Psoas muscle (tissue), 8 donors: ENCODE measurements around the gene SAAL1. TPM values are rescaled to one million over a fixed set of nuclear protein-coding genes. Genes with fewer than 3 reads are reported as not detected.

Experiments
- ATAC-seq, 4 donors: fragments of 200-7000 bp; cut with Tn5 transposase; one replicate each; pipeline ENCODE4 v1.9.1; 2020; ENCODE audit warnings: moderate library complexity in 3 of 4, mild to moderate bottlenecking in 2 of 4
- DNase-seq, 2 donors: peaks; one replicate each; pipeline ENCODE4 v3.0.0-alpha.2; 2020
- H3K27ac ChIP-seq: fragments of 200-600 bp; one replicate; pipeline ENCODE4 v1.8.0; 2022
- H3K27me3 ChIP-seq, 3 donors: fragments of 200-600 bp in 1 of 3; one replicate each; pipeline versions ENCODE4 v1.6.1 to v1.8.0; 2013 to 2022; ENCODE audit warnings: low read length in 2 of 3, mild to moderate bottlenecking in 2 of 3, moderate library complexity in 1 of 3; ENCODE audit not compliant: insufficient read depth in 3 of 3
- H3K36me3 ChIP-seq, 2 donors: fragments of 200-600 bp in 1 of 2; one replicate each; pipeline versions ENCODE4 v1.6.1 to v1.8.0; 2013 to 2022; ENCODE audit warnings: low read depth in 1 of 2, mild to moderate bottlenecking in 1 of 2, moderate library complexity in 1 of 2; ENCODE audit not compliant: insufficient read depth in 1 of 2
- H3K4me1 ChIP-seq: fragments of 200-600 bp; one replicate; pipeline ENCODE4 v1.8.0; 2022
- H3K4me3 ChIP-seq: fragments of 200-600 bp; one replicate; pipeline ENCODE4 v1.8.0; 2022; ENCODE audit warnings: mild to moderate bottlenecking
- H3K9me3 ChIP-seq: fragments of 200-600 bp; one replicate; pipeline ENCODE4 v1.8.0; 2022
- WGBS, 3 donors: extraction: QIAGEN DNeasy Blood & Tissue Kit; methylation state at CpG; one replicate each; pipeline versions ENCODE4 v1.1.6 to v1.1.7; 2013; 5-methylcytosine and 5-hydroxymethylcytosine counted together
- intact Hi-C, 2 donors: fragments of 100-400 bp; cut with DNase I; formaldehyde crosslinking; loops; one replicate each; pipeline versions ENCODE4 v1.11.0 to v1.14.2; 2022
- polyA plus RNA-seq, 3 donors: library from polyadenylated mRNA; stranded (reverse); fragments of 200-250 nt; gene quantifications; one replicate each; pipeline ENCODE4 v1.2.3, GENCODE V29; 2013
- total RNA-seq, 4 donors: library from RNA; stranded (reverse); fragmentation: NEBNext Ultra II Directional in 2 of 4; extraction: Animal tissue kit (Norgen Biotek cat#: 25700) in 2 of 4; gene quantifications; one replicate each; pipeline versions ENCODE4 v1.2.1 to v1.2.4, GENCODE V29; 2021 to 2023
- TF ChIP-seq, protein P1 (sequence below): fragments of 200-600 bp; IDR thresholded peaks from one replicate; pipeline ENCODE4 v1.8.0; 2022; ENCODE audit warnings: antibody characterized with exemption
- donor health status: healthy with polysubstance abuse.
- donor health status: DM: no; HTN: no; CAD: no; lungs with moderate emphysema.
- donor health status: Bipolar disorder and iron deficiency.
- donor health status: healthy.
- donor health status: DM: yes; HTN: yes; CAD: no.
- donor health status: DM: no; HTN: no; CAD: no.
- donor health status: DM: no; HTN: no; CAD: no.
- donor health status: DM: yes; HTN: yes; CAD: no.

Gene SAAL1
- total and polyA plus RNA-seq, 7 donors: 3.5 to 6.7 (median 5.3) TPM

GRCh38 chr11:18075444-18075843 lies 30.4 kb downstream of the SAAL1 start:
- ATAC-seq: no peak
- DNase-seq: no peak
- Histone ChIP-seq H3K4me1 (no peaks in the 10 kb centered on the region), H3K27ac (no peak overlapping the region), H3K9me3 (no peaks in the 10 kb centered on the region), H3K27me3 (no peaks in the 10 kb centered on the region), H3K4me3 (no peak overlapping the region), H3K36me3 (peaks cover 0 to 23% of the 10 kb centered on the region in 2 donors)
- TF ChIP-seq, protein P1, sequence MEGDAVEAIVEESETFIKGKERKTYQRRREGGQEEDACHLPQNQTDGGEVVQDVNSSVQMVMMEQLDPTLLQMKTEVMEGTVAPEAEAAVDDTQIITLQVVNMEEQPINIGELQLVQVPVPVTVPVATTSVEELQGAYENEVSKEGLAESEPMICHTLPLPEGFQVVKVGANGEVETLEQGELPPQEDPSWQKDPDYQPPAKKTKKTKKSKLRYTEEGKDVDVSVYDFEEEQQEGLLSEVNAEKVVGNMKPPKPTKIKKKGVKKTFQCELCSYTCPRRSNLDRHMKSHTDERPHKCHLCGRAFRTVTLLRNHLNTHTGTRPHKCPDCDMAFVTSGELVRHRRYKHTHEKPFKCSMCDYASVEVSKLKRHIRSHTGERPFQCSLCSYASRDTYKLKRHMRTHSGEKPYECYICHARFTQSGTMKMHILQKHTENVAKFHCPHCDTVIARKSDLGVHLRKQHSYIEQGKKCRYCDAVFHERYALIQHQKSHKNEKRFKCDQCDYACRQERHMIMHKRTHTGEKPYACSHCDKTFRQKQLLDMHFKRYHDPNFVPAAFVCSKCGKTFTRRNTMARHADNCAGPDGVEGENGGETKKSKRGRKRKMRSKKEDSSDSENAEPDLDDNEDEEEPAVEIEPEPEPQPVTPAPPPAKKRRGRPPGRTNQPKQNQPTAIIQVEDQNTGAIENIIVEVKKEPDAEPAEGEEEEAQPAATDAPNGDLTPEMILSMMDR: no peak
- 90 to 94% (median 92%) methylated on average over 3 of the region's 3 CpGs for WGBS, 3 donors
- intact Hi-C loops: no loop called here

DNA sequence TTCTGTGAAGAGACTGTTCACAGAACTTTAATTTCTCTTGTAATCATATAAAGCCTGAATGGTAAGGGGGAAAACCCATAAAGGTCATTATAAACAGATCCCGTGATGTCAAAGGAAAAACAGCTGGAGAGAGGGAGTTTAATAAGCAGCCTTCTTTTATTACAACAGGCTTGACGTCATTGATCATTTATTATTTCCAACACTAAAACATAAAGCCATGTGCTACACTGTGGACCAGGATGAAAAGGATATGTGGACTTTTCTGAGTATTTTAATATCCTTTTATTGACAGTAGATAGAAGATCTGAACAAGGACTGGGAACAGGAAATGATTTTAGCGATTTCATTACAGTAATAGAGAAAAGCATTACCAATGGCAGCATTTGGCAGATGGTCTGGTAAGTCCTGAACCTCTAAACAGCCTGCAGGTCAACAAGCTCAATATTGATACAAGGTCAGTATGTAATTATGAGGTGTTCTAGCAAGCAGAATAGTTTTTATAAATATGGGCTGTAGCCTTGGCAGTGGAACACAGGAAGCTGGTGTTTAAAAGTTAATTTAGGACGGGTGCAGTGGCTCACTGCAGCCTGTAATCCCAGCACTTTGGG lies 34.7 kb downstream of the SAAL1 start:
- ATAC-seq: no peak
- intact Hi-C loops: no loop called here
- Histone ChIP-seq H3K36me3 (no peaks in the 10 kb centered on the region), H3K27ac (no peak overlapping the region), H3K27me3 (no peaks in the 10 kb centered on the region), H3K9me3 (no peaks in the 10 kb centered on the region), H3K4me1 (no peaks in the 10 kb centered on the region), H3K4me3 (no peak overlapping the region)
- TF ChIP-seq, protein P1: no peak
- no peak for DNase-seq
- whole genome bisulfite sequencing, 3 donors: 79 to 86% (median 86%) methylated on average over 4 of the region's 4 CpGs

- TF ChIP-seq, protein P1: no peak
- H3K4me3 ChIP-seq: no peak overlapping the region
- no peaks in the 10 kb centered on the region for H3K4me1 ChIP-seq
- DNase-seq (no peak), ATAC-seq (no peak)
- no peak overlapping the region for H3K27ac ChIP-seq
- WGBS, 3 donors: 89 to 97% (median 92%) methylated on average over 2 of the region's 2 CpGs
- intact Hi-C loops: no loop called here
- H3K9me3 ChIP-seq: no peaks in the 10 kb centered on the region
- H3K36me3 ChIP-seq: no peaks in the 10 kb centered on the region
- no peaks in the 10 kb centered on the region for H3K27me3 ChIP-seq
Measured at GRCh38 chr11:18067372-18067771, 38.5 kb downstream of the SAAL1 start.

DNA sequence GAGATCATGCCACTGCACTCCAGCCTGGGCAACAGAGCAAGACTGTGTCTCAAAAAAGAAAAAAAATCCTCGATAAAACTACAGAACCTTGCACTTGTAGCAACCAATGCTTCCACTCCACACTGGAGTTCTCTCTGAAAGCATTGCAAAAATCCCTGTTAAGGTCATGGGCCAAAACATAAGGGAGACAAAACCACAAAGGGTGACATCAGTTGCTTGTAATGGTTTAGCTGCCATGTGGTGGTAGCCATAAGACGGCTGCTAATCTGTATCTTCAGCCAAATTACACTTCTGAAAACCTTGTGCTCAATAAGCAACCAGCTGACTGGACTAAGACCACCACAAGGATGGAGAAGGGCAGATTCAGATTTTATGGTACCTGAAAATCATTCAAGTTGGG lies 39.3 kb downstream of the SAAL1 start:
- ATAC-seq (no peak), DNase-seq (no peak)
- H3K36me3 ChIP-seq: no peaks in the 10 kb centered on the region
- no peak overlapping the region for H3K4me3 ChIP-seq
- no peaks in the 10 kb centered on the region for H3K27me3 ChIP-seq
- no peaks in the 10 kb centered on the region for H3K4me1 ChIP-seq
- WGBS, 3 donors: 83 to 88% (median 84%) methylated on average over 2 of the region's 2 CpGs
- H3K27ac ChIP-seq: no peak overlapping the region
- intact Hi-C loops: no loop called here
- no peaks in the 10 kb centered on the region for H3K9me3 ChIP-seq
- TF ChIP-seq, protein P1: no peak

DNA sequence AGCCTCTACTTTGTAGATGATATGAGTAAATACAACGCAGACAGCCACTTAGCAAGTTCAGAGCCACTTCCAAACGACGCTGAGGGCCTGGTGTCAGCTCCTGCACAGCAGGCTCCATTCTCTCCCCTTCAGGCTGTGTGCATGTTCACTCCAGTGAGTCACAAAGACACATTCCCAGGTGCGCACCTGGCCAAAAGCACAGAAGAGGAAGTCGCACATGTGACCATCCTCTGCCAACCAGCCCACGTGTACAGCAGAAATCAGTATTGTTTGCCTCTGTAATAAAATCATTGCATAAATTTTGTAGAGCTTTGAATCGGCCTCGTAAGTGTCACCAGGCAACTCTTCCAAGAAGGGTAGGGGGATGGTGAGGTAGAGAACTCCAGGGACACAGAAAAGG lies 40.3 kb downstream of the SAAL1 start:
- WGBS, 3 donors: 89 to 94% (median 91%) methylated on average over 8 of the region's 8 CpGs
- no peak for DNase-seq

More for the DNA sequence above, 40.3 kb downstream of the SAAL1 start:
- no peak for ATAC-seq
- H3K9me3 ChIP-seq: no peaks in the 10 kb centered on the region
- no peaks in the 10 kb centered on the region for H3K4me1 ChIP-seq
- intact Hi-C loops: no loop called here
- TF ChIP-seq, protein P1: no peak
- no peak overlapping the region for H3K27ac ChIP-seq
- H3K27me3 ChIP-seq: no peaks in the 10 kb centered on the region
- H3K36me3 ChIP-seq: no peaks in the 10 kb centered on the region
- no peak overlapping the region for H3K4me3 ChIP-seq
